Heart left ventricle (tissue), 16 donors: ENCODE data around the gene WDR33. TPM values are rescaled to one million over a fixed set of nuclear protein-coding genes. Genes with fewer than 3 reads are reported as not detected.
A peak's percentile ranks its signal among the peaks of the same experiment; 100 is the strongest.

ENCODE experiments used
- ATAC-seq, 4 donors: fragments of 200-7000 bp; cut with Tn5 transposase; one replicate each; pipeline ENCODE4 v1.9.1; 2020 to 2022; ENCODE audit warnings: moderate library complexity in 4 of 4, mild to moderate bottlenecking in 3 of 4, moderate number of reproducible peaks in 1 of 4
- DNase-seq, 5 donors: peaks; one replicate each; pipeline ENCODE4 v3.0.0-alpha.2; 2020
- H3K27ac ChIP-seq, 12 donors: fragments of 200-600 bp; sonication (generic) in 4 of 12; one replicate each; pipeline versions ENCODE4 v1.5.0 to v1.8.0; 2016 to 2022; ENCODE audit warnings: mild to moderate bottlenecking in 2 of 12
- H3K27me3 ChIP-seq, 9 donors: fragments of 200-600 bp; sonication (generic) in 2 of 9; one replicate each; pipeline versions ENCODE4 v1.5.1 to v1.8.0; 2016 to 2022; ENCODE audit warnings: mild to moderate bottlenecking in 3 of 9
- H3K36me3 ChIP-seq, 9 donors: fragments of 200-600 bp; sonication (generic) in 2 of 9; one replicate each; pipeline versions ENCODE4 v1.5.0 to v1.8.0; 2018 to 2022; ENCODE audit warnings: mild to moderate bottlenecking in 2 of 9
- H3K4me1 ChIP-seq, 12 donors: fragments of 200-600 bp; sonication (generic) in 4 of 12; one replicate each; pipeline versions ENCODE4 v1.5.0 to v1.8.0; 2016 to 2022; ENCODE audit warnings: mild to moderate bottlenecking in 3 of 12
- H3K4me3 ChIP-seq, 12 donors: fragments of 200-600 bp; sonication (generic) in 4 of 12; one replicate each; pipeline versions ENCODE4 v1.5.0 to v1.8.0; 2017 to 2022; ENCODE audit warnings: mild to moderate bottlenecking in 9 of 12, moderate library complexity in 4 of 12
- H3K9me3 ChIP-seq, 12 donors: fragments of 200-600 bp; sonication (generic) in 4 of 12; one replicate each; pipeline versions ENCODE4 v1.5.0 to v1.8.0; 2016 to 2022; ENCODE audit warnings: mild to moderate bottlenecking in 1 of 12
- CTCF ChIP-seq, 12 donors: fragments of 200-600 bp; sonication (generic) in 4 of 12; IDR thresholded peaks; one replicate each; pipeline versions ENCODE4 v1.5.0 to v1.8.0; 2018 to 2022; ENCODE audit warnings: antibody characterized with exemption in 12 of 12, mild to moderate bottlenecking in 5 of 12
- POLR2A ChIP-seq, 2 donors: fragments of 450-650 bp; IDR thresholded peaks; one replicate each; pipeline ENCODE4 v1.6.1; 2017; ENCODE audit warnings: antibody characterized with exemption in 2 of 2, mild to moderate bottlenecking in 2 of 2, moderate library complexity in 2 of 2
- WGBS, 4 donors: extraction: QIAGEN DNeasy Blood & Tissue Kit in 2 of 4; methylation state at CpG; one replicate each; pipeline versions ENCODE4 v1.1.5 to v1.1.7; 2013 to 2018; 5-methylcytosine and 5-hydroxymethylcytosine counted together
- intact Hi-C, 10 donors: fragments of 100-400 bp; cut with DNase I; formaldehyde crosslinking; loops; one replicate each; pipeline versions ENCODE4 v1.11.1 to v1.14.2; 2022
- polyA plus RNA-seq, 2 donors: library from polyadenylated mRNA; stranded (reverse); fragments of 200-250 nt; gene quantifications; one replicate each; pipeline ENCODE4 v1.2.3, GENCODE V29; 2013
- total RNA-seq, 9 donors: library from RNA; depleted of rRNA in 2 of 9; stranded (reverse); fragments of >200 nt in 2 of 9; fragmentation: NEBNext Ultra II Directional in 3 of 9; extraction: Animal tissue kit (Norgen Biotek cat#: 25700) in 3 of 9; gene quantifications; one replicate each; pipeline versions ENCODE4 v1.1.0 to v1.2.4, GENCODE V29; 2016 to 2023
- donor health status: ischemic (EF 13 %, LVEDD 7.1; RV severe dilation, severe dysfunction).
- donor health status: healthy with polysubstance abuse.
- donor health status: DM: no; HTN: yes; CAD: no.
- donor health status: DM: no; HTN: no; CAD: no.
- donor health status: ischemic (EF 25% LVEDD 6.9; RV normal size, moderate dysfunction).
- donor health status: ischemic (EF 25% LVEDD 5.7; RV mildly dilated, moderate dysfunction).
- donor health status: healthy.
- donor health status: DM: yes; HTN: yes; CAD: no.
- donor health status: ischemic (EF 35%, LVEDD 5.7; RV mildly dilated, moderate dysfunction).
- donor health status: nonischemic (EF 11% LVEDD 7.7; RV severe dilation, severe dysfunction).
- donor health status: DM: yes; HTN: yes; CAD: no.
- donor health status: PGD.
- donor health status: ischemic (EF 29% LVEDD 5.4; RV normal size, mild dysfunction).
- donor health status: nonischemic (EF 23%, LVEDD 6.1; RV moderate dilation, normal function).

Gene WDR33
- total and polyA plus RNA-seq, 11 donors = 15.4 to 49.9 (median 41.1) TPM

DNA sequence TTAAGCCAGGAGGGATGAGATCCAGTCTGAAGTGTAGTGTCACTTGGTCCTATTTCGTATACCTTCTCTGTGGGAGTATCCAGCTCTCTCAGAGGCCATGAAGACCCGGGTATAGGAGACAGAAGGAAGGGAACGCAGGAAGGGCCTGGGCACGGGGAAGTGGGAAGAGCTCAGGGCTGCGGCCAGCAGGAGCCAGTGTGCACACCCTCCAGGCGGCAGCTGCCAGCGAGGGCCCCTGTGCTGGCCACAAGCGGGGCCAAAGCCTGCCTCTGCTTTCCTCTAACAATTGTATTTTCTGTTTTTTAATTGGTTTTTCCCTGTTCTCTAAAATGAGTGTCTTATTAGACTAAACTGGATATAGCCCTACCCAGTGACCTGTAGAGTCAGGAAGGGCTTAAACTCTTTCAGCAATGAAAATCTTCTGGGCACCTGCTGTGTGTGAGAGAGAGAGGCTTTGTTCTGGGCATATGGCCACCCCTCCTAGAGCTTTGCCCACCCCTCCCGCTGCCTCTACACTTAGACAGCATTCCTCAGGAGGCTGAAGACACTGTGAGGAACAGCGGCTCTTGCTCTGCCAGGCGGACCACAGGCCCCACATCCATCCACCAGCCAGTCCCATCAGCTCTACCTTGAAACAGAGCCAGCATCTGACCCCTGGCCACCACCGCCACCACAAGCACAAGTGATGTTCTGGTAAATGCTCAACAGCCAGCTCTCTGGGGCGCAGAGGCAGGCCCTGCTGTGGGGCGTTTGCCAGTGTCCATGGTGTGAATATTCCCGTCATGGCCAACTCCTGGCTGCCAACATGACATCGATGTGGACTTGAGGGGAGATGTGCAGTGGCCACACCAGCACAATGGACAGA is 155.5 kb downstream of the WDR33 start:
- H3K27me3 ChIP-seq = no peaks in the 10 kb centered on the region
- H3K27ac ChIP-seq = peak overlapping the region; percentile 47 to 98 (median 84)
- intact Hi-C loops = no loop called here
- H3K9me3 ChIP-seq = no peaks in the 10 kb centered on the region
- WGBS, 4 donors = 44 to 66% (median 54%) methylated on average over 16 of the region's 16 CpGs
- TF ChIP-seq POLR2A (IDR thresholded peaks at IDR 0.05) = no peak
- no peak for TF ChIP-seq CTCF (IDR thresholded peaks at IDR 0.05)
- ATAC-seq = peak; percentile 35 to 58 (median 52)
- peak; percentile 61 to 88 (median 68) for DNase-seq
- peaks cover 0 to 61% (median 43%) of the 10 kb centered on the region in 9 donors for H3K36me3 ChIP-seq
- peaks cover 31 to 100% (median 96%) of the 10 kb centered on the region in 12 donors for H3K4me1 ChIP-seq
- H3K4me3 ChIP-seq = no peak overlapping the region

- no peak for ATAC-seq
- intact Hi-C loops = loop anchor here in 2 of 10 donors (5.0 kb wide), 2 partner anchors 37 to 47 kb away; partner anchors contain the start of gene SFT2D3 (in 1 of the 2)
- WGBS, 4 donors = 81 to 90% (median 85%) methylated on average over 7 to 8 of the region's 8 CpGs
- Histone ChIP-seq H3K27ac (peak overlapping the region; percentile 47 to 98 (median 84)), H3K27me3 (no peaks in the 10 kb centered on the region), H3K4me3 (no peak overlapping the region), H3K9me3 (no peaks in the 10 kb centered on the region), H3K36me3 (peaks cover 0 to 60% (median 43%) of the 10 kb centered on the region in 9 donors), H3K4me1 (peaks cover 31 to 100% (median 96%) of the 10 kb centered on the region in 12 donors)
- TF ChIP-seq CTCF (IDR thresholded peaks at IDR 0.05) = no peak
- TF ChIP-seq POLR2A (IDR thresholded peaks at IDR 0.05) = no peak
- DNase-seq = peak in 2 of 5 donors; percentile 27 to 44
These were observed 156.2 kb downstream of the WDR33 start for GRCh38 chr2:127654838-127655175.

GRCh38 chr2:127654084-127654837 is 156.7 kb downstream of the WDR33 start:
- Histone ChIP-seq H3K36me3 (peaks cover 0 to 60% (median 45%) of the 10 kb centered on the region in 9 donors), H3K27me3 (no peaks in the 10 kb centered on the region), H3K27ac (peak overlapping the region; percentile 27 to 98 (median 84)), H3K9me3 (no peaks in the 10 kb centered on the region), H3K4me3 (no peak overlapping the region), H3K4me1 (peaks cover 35 to 100% (median 97%) of the 10 kb centered on the region in 12 donors)
- WGBS, 4 donors = 85 to 96% (median 88%) methylated on average over 17 to 24 of the region's 24 CpGs
- intact Hi-C loops = loop anchor here in 2 of 10 donors (5.0 kb wide), 2 partner anchors 38 to 48 kb away; partner anchors contain the start of gene SFT2D3 (in 1 of the 2)
- no peak for ATAC-seq
- no peak for TF ChIP-seq CTCF (IDR thresholded peaks at IDR 0.05)
- no peak for TF ChIP-seq POLR2A (IDR thresholded peaks at IDR 0.05)
- peak in 3 of 5 donors; percentile 24 to 61 (median 25) for DNase-seq
